ENCODE data around the gene TSFM.

The TSFM gene

GRCh38 chr12:57834086-57834876 lies 51.7 kb downstream of the TSFM start:
- TF ChIP-seq CTCF (IDR thresholded peaks at IDR 0.05) = no peak
- no peaks in the 10 kb centered on the region for H3K9me3 ChIP-seq
- H3K27ac ChIP-seq = peak overlapping the region; percentile 61 to 100
- H3K4me1 ChIP-seq = peaks cover 16 to 100% (median 97%) of the 10 kb centered on the region in 4 donors
- H3K36me3 ChIP-seq = peaks cover 1 to 7% (median 1%) of the 10 kb centered on the region in 3 donors
- H3K27me3 ChIP-seq = no peaks in the 10 kb centered on the region
- DNase-seq = no peak
- intact Hi-C loops (cut with DNase I; ENCODE audit: low total_unique reads) = no loop called here
- H3K4me3 ChIP-seq = peak overlapping the region; percentile 6 to 22

GRCh38 chr12:57835366-57836288 lies 53.0 kb downstream of the TSFM start:
- H3K27me3 ChIP-seq = no peaks in the 10 kb centered on the region
- peak overlapping the region; percentile 61 to 100 for H3K27ac ChIP-seq
- H3K4me1 ChIP-seq = peaks cover 21 to 100% (median 98%) of the 10 kb centered on the region in 4 donors
- no peak for TF ChIP-seq CTCF (IDR thresholded peaks at IDR 0.05)
- DNase-seq = no peak
- H3K9me3 ChIP-seq = no peaks in the 10 kb centered on the region
- intact Hi-C loops (cut with DNase I; ENCODE audit: low total_unique reads) = loop anchor here (2.0 kb wide), 1 partner anchor 65 kb away; no protein-coding TSS in a partner anchor
- H3K4me3 ChIP-seq = peak overlapping the region; percentile 33 to 43
- H3K36me3 ChIP-seq = peaks cover 0 to 5% (median 0%) of the 10 kb centered on the region in 3 donors

- Histone ChIP-seq H3K36me3 (peaks cover 0 to 5% (median 0%) of the 10 kb centered on the region in 3 donors), H3K27ac (peak overlapping the region; percentile 61 to 100), H3K9me3 (no peaks in the 10 kb centered on the region), H3K4me3 (peak overlapping the region; percentile 33 to 43), H3K4me1 (peaks cover 21 to 100% (median 98%) of the 10 kb centered on the region in 4 donors), H3K27me3 (no peaks in the 10 kb centered on the region)
- peak; percentile 78 to 84 for DNase-seq
- TF ChIP-seq CTCF (IDR thresholded peaks at IDR 0.05) = no peak
- intact Hi-C loops (cut with DNase I; ENCODE audit: low total_unique reads) = loop anchor here (2.0 kb wide), 1 partner anchor 64 kb away; no protein-coding TSS in a partner anchor
Measured at GRCh38 chr12:57836442-57837375, 54.1 kb downstream of the TSFM start.

- Histone ChIP-seq H3K36me3 (peaks cover 0 to 5% (median 0%) of the 10 kb centered on the region in 3 donors), H3K4me3 (peak overlapping the region; percentile 33 to 43), H3K27me3 (no peaks in the 10 kb centered on the region), H3K27ac (peak overlapping the region; percentile 61 to 100), H3K4me1 (peaks cover 14 to 100% (median 98%) of the 10 kb centered on the region in 4 donors), H3K9me3 (no peaks in the 10 kb centered on the region)
- intact Hi-C loops (cut with DNase I; ENCODE audit: low total_unique reads) = loop anchor here (2.0 kb wide), 1 partner anchor 63 kb away; no protein-coding TSS in a partner anchor
- no peak for TF ChIP-seq CTCF (IDR thresholded peaks at IDR 0.05)
- peak in 1 of 2 donors; percentile 62 for DNase-seq
Measured at GRCh38 chr12:57837864-57838562, 55.4 kb downstream of the TSFM start.
